Skin epidermis (tissue), 12 donors: ENCODE results near the gene UBE2D3.
A peak's percentile ranks its signal among the peaks of the same experiment; 100 is the strongest.

Source experiments
- H3K27ac ChIP-seq, 21 experiments: fragments of 200-600 bp; sonication (generic) in 11 of 21; one replicate each; pipeline ENCODE4 v1.5.0; 2020; ENCODE audit warnings: mild to moderate bottlenecking in 3 of 21, inconsistent platforms in 2 of 21, moderate library complexity in 2 of 21
- H3K4me3 ChIP-seq, 7 experiments: fragments of 200-600 bp; sonication (generic) in 2 of 7; one replicate each; pipeline ENCODE4 v1.5.0; 2020; ENCODE audit warnings: inconsistent platforms in 2 of 7, mild to moderate bottlenecking in 2 of 7, moderate library complexity in 1 of 7

UBE2D3 gene

DNA sequence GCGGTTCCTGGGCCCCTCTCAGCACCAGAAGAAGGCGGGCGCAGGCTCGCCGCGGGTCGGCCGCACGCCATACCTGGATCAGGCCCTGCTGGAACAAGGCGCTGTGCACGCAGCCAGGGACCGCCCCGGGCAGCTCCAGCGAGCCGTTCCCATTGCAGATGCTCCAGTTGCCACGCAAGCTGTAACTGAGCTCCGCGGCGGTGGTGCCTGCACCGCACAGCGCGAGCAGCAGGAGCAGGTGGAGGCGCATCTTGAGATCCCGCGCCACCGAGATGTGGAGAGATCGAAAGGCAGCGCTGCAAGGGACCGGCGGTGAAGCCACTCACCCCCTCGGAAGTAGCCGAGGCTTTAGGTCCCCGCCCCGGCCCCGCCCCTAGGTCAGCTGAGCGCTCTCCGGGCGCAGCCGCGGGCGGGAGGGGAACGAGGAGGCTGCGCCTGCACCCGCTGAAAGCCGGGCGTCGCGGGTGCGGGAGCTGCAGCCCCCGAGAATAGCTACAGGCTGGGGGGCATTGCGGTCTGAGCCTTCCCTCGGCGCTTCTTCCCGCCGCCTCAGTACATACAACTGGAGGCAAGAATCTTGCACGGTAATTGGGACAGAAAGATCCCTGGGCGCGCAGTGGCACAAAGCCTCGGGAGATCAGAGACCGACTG, 66.6 kb downstream of the UBE2D3 start, which contains the start of gene MANBA:
MANBA (minus strand) TSS at position 324 of the 651 bp plus-strand sequence; CDS start at position 250, 74 bp downstream.
- H3K4me3 ChIP-seq: peak within 1 kb of the TSS; percentile 59 to 97 (median 70)
- peak within 1 kb of the TSS; percentile 9 to 90 (median 81) for H3K27ac ChIP-seq

DNA sequence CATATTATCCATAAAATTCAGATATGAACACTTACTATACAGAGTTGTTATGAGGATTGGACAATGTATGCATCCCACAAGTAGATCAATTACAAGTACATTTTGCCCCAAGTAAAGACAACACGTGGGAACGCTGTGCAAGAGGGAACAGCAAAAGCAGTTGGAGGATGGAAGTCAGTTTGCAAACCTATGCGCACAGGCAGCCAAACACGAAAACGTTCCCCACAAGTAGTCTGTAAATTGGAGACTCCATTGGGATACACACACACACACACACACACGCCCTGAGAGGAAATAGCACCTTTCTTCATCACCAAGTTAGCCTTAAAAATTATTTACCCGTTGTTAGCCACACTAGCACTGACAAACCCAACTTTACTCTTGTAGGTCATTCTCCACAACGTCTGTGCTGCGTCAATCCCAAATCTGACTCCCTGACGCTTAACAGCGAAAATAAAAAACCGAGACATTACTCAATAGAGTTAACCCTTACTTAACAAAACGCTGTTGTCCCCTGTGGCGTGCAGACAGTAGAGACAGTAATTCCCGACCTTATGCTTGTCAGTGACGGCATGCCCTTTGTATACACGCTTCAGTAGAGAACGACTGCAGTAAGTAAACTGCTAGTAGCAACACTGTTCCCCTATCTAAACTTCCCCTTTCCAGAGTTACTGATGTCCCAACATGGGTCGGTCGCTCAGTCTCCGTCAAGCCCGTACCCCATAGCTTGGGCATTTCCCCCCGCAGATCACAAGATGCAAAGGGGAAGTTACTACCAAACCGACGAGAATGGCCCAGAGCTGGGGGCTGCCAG, 67.3 kb downstream of the UBE2D3 start:
- Histone ChIP-seq H3K4me3 (peak overlapping the region; percentile 59 to 97 (median 70)), H3K27ac (peak overlapping the region in 20 of 21 experiments; percentile 9 to 90 (median 82))

DNA sequence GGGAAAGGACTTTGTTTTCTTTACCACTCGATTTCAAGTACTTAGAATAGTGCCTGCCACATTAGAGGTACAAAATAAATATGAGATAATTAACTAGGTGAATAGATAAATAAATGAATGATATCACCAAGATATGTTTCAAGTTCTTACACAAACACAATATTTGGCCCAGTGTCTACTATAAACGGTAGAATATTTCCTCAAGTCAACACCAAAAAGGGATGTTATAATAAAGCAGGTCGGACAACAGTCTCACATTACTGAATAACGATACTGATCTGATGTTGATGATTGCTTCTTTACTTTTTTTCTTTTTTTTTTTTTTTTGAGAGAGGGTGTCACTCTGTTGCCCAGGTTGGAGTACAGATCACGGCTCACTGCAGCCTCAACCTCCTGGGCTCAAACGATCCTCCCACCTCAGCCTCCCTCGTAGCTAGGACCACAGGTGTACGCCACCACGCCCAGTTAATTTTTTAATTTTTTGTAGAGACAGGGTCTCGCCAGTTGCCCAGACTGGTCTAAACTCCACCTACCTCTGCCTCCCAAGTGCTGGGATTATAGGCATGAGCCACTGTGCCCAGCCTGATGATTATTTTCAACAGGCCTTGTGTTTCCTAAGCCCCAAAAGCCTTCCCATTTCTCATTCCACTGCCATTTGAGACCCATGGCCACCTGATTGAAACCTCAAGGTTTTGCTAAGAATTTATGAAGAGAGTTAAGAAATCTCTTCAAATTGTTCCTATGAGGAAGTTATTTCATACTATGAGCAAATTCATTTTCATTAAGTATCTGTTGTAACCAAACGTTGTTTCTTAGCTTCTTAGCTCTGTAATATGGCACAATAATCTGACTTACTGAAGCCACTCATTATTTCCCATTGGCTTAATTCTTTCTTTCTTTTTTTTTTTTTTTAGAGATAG, 68.8 kb downstream of the UBE2D3 start:
- H3K4me3 ChIP-seq: no peak overlapping the region
- peak overlapping the region in 1 of 21 experiments; percentile 83 for H3K27ac ChIP-seq

DNA sequence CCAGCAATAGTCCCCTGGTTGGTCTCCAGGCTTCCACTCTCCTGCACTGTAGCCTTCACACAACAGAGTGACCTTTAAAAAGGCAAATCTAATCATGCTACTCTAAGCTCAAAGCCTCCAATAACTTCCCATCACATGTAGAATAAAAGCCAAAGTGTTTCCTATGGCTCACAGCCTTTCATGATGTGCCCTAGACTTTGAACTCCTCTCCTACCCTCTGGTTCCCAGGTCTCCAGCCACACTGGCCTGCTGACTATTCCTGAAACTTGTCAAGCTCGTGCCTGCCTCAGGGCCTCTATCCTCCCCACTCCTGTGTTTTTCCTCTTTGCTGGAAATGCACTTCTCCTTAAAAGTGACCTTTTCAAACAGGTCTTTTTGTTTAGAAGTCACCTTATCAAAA, 69.7 kb downstream of the UBE2D3 start:
- H3K4me3 ChIP-seq: no peak overlapping the region
- H3K27ac ChIP-seq: peak overlapping the region in 1 of 21 experiments; percentile 34

DNA sequence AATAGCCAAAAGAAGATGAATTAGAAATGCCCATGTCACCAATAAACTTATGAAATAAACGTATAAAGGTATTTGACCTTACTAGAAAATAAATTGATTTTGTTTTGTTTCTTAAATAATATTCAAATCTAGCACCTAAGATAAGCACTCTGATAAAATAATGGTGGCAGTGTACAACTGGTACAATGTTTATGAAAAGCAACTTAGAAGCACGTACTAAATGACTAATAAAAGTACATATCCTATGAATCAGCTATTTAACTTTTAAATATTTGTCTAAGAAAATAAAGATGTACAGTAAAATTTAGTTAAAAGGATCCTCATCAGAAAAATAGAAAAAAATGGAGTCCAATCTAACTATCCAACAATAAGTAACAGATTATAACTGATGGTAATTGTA, 73.3 kb downstream of the UBE2D3 start:
- H3K4me3 ChIP-seq: no peak overlapping the region
- no peak overlapping the region for H3K27ac ChIP-seq

DNA sequence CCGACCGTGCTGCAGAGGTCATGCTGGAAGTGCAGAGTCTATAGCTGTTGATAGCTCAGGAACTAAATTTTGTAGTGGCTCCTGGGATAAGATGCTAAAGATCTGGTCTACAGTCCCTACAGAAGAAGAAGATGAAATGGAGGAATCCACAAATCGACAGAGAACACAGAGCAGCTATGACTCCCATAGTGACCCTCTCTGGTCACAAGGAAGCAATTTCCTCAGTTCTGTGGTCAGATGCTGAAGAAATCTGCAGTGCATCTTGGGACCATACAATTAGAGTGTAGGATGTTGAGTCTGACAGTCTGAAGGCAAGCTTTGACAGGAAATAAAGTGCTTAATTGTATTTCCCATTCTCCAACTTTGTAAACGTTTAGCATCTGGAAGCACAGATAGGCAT, 75.4 kb downstream of the UBE2D3 start:
- Histone ChIP-seq H3K27ac (no peak overlapping the region), H3K4me3 (no peak overlapping the region)
